T-cell (primary cell): ENCODE results near the gene GRAMD2A. TPM values are rescaled to one million over a fixed set of nuclear protein-coding genes. Genes with fewer than 3 reads are reported as not detected.

Experiments
- ATAC-seq, 4 experiments: fragments of 200-7000 bp in 3 of 4; fragments of 150-1000 bp in 1 of 4; cut with Tn5 transposase; replicated peaks in 1 of 4; 1 replicate in 3 of 4; 2 replicates in 1 of 4; pipeline ENCODE4 v1.10.0; 2021; ENCODE audit warnings: moderate library complexity in 3 of 4, mild to moderate bottlenecking in 2 of 4, moderate number of reproducible peaks in 1 of 4
- CTCF ChIA-PET, 2 donors: fragments of 300-600 bp; sonication (Branson Sonifier 250); formaldehyde crosslinking; loops; one replicate each; lab custom pipeline; 2022; ENCODE audit warnings: antibody characterized with exemption in 2 of 2; lab: Charles Lee
- POLR2A ChIA-PET, 2 donors: fragments of 300-600 bp; sonication (Branson Sonifier 250); formaldehyde crosslinking; loops; one replicate each; lab custom pipeline; 2022; ENCODE audit warnings: antibody characterized with exemption in 2 of 2; lab: Charles Lee
- DNase-seq, 35 experiments: peaks; one replicate each; pipeline versions ENCODE4 v3.0.0 to v3.0.0-alpha.2; 2013 to 2023
- H3K27ac ChIP-seq: one replicate; pipeline ENCODE4 v1.5.1; 2013; ENCODE audit warnings: low read length
- H3K27me3 ChIP-seq, 2 experiments: replicated peaks in 1 of 2; 1 replicate in 1 of 2; 2 replicates in 1 of 2; pipeline versions ENCODE4 v1.6.1 to v1.7.0; 2013; ENCODE audit warnings: low read length in 1 of 2, mixed read lengths in 1 of 2; ENCODE audit not compliant: control insufficient read depth in 2 of 2, insufficient read depth in 2 of 2; ENCODE audit errors: extremely low read depth in 1 of 2
- H3K36me3 ChIP-seq, 2 donors: 1 replicate in 1 of 2; 2 replicates in 1 of 2; pipeline versions ENCODE4 v1.6.1 to v1.7.0; 2013; ENCODE audit warnings: low read length in 1 of 2; ENCODE audit not compliant: control insufficient read depth in 2 of 2, insufficient read depth in 1 of 2; ENCODE audit errors: extremely low read depth in 1 of 2
- H3K4me1 ChIP-seq, 2 experiments: 1 replicate in 1 of 2; 2 replicates in 1 of 2; pipeline versions ENCODE4 v1.6.1 to v1.7.0; 2013; ENCODE audit warnings: low read length in 2 of 2, mixed read lengths in 1 of 2; ENCODE audit not compliant: insufficient read depth in 2 of 2, control insufficient read depth in 1 of 2; ENCODE audit errors: extremely low read depth in 1 of 2
- H3K4me3 ChIP-seq, 2 donors: 1 replicate in 1 of 2; 2 replicates in 1 of 2; pipeline versions ENCODE4 v1.5.1 to v1.7.0; 2013; ENCODE audit warnings: mild to moderate bottlenecking in 2 of 2, low read length in 1 of 2, moderate library complexity in 1 of 2; ENCODE audit not compliant: control insufficient read depth in 1 of 2; ENCODE audit errors: extremely low read depth in 1 of 2
- H3K9me3 ChIP-seq: 2 replicates; pipeline ENCODE4 v1.7.0; 2013
- H3K27ac Mint-ChIP-seq, 2 donors: one replicate each; pipeline ENCODE4 v1.8.0; 2020 to 2021; ENCODE audit warnings: mild to moderate bottlenecking in 2 of 2, mixed read lengths in 2 of 2
- H3K27me3 Mint-ChIP-seq, 2 donors: one replicate each; pipeline ENCODE4 v1.8.0; 2021 to 2022; ENCODE audit warnings: mixed read lengths in 2 of 2
- H3K36me3 Mint-ChIP-seq: one replicate; pipeline ENCODE4 v1.8.0; 2021; ENCODE audit warnings: mixed read lengths
- H3K4me1 Mint-ChIP-seq, 3 donors: one replicate each; pipeline ENCODE4 v1.8.0; 2020 to 2022; ENCODE audit warnings: mixed read lengths in 3 of 3, mild to moderate bottlenecking in 1 of 3
- H3K4me3 Mint-ChIP-seq, 3 donors: one replicate each; pipeline ENCODE4 v1.8.0; 2020 to 2022; ENCODE audit warnings: mild to moderate bottlenecking in 3 of 3, mixed read lengths in 3 of 3, moderate library complexity in 3 of 3
- H3K9me3 Mint-ChIP-seq, 3 donors: one replicate each; pipeline ENCODE4 v1.8.0; 2020 to 2022; ENCODE audit warnings: mixed read lengths in 3 of 3
- WGBS: methylation state at CpG from one replicate; pipeline ENCODE4 v1.1.5; 2013; ENCODE audit warnings: missing lambda C conversion rate; ENCODE audit not compliant: insufficient coverage; 5-methylcytosine and 5-hydroxymethylcytosine counted together
- total RNA-seq, 35 experiments: library from RNA in 6 of 35; stranded (reverse) in 6 of 35; fragments of 120-200 nt in 1 of 35; gene quantifications; one replicate each; pipeline versions ENCODE4 v1.2.1 to v1.2.4 and lab custom pipeline; 2013 to 2026

The GRAMD2A gene
- total RNA-seq, 5 donors from 2014 or later (not counting 1 experiment from before 2014, with no cell fraction given), result not detected

- CTCF ChIA-PET, result no interaction called here
- WGBS, result no CpG with 5 or more reads among the region's 3 CpGs
- no peaks in the 10 kb centered on the region for H3K36me3 Mint-ChIP-seq
These were observed 65.7 kb downstream of the GRAMD2A start for GRCh38 chr15:72131922-72132321.

GRCh38 chr15:72130272-72130671, 67.3 kb downstream of the GRAMD2A start:
- Mint-ChIP-seq H3K4me1 (no peaks in the 10 kb centered on the region), H3K36me3 (no peaks in the 10 kb centered on the region), H3K4me3 (no peak overlapping the region), H3K27ac (no peak overlapping the region), H3K27me3 (peaks cover 0 to 5% of the 10 kb centered on the region in 2 donors), H3K9me3 (no peaks in the 10 kb centered on the region)
- H3K4me1 ChIP-seq, result no peaks in the 10 kb centered on the region
- peaks cover 0 to 2% of the 10 kb centered on the region in 2 experiments for H3K27me3 ChIP-seq
- DNase-seq (no peak), ATAC-seq (no peak)
- H3K4me3 ChIP-seq, result no peak overlapping the region
- H3K27ac ChIP-seq, result no peak overlapping the region
- no peaks in the 10 kb centered on the region for H3K9me3 ChIP-seq
- no CpG with 5 or more reads among the region's 4 CpGs for WGBS
- ChIA-PET CTCF (no interaction called here), POLR2A (interaction anchor here in 1 of 2 donors (0.5 kb wide), 1 partner anchor 553 kb away, joined by 4 read pairs; no protein-coding TSS in a partner anchor)
- H3K36me3 ChIP-seq, result no peaks in the 10 kb centered on the region

More at GRCh38 chr15:72131922-72132321, 65.7 kb downstream of the GRAMD2A start:
- no peak for DNase-seq
- H3K4me3 ChIP-seq, result no peak overlapping the region
- no peaks in the 10 kb centered on the region for H3K36me3 ChIP-seq
- Mint-ChIP-seq H3K4me1 (no peaks in the 10 kb centered on the region), H3K4me3 (no peak overlapping the region), H3K9me3 (no peaks in the 10 kb centered on the region), H3K27me3 (peaks cover 0 to 5% of the 10 kb centered on the region in 2 donors), H3K27ac (no peak overlapping the region)
- no peaks in the 10 kb centered on the region for H3K9me3 ChIP-seq
- POLR2A ChIA-PET, result no interaction called here
- ATAC-seq, result no peak
- H3K27ac ChIP-seq, result no peak overlapping the region
- no peaks in the 10 kb centered on the region for H3K4me1 ChIP-seq
- peaks cover 0 to 2% of the 10 kb centered on the region in 2 experiments for H3K27me3 ChIP-seq

DNA sequence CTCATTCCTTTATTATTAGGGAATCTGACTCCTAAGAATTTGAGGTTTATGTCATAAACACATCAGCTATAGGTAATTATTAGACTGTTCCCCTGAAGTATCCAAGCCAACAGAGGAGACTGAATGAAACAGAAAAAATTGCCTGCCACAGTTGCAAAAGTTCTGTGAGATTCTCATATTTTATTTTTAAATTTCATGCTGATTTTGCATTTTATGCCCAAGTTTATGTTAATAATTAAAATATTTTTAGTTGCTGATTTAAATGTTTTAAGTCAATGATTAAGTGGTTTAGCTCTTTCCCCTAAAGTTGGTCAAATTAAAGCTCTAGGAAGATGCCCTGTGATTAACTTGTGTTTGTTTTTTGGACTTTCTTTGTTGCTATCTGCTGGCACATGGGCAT, 69.2 kb downstream of the GRAMD2A start:
- Histone ChIP-seq H3K36me3 (no peaks in the 10 kb centered on the region), H3K27ac (no peak overlapping the region), H3K4me1 (no peaks in the 10 kb centered on the region), H3K9me3 (no peaks in the 10 kb centered on the region), H3K4me3 (no peak overlapping the region), H3K27me3 (no peaks in the 10 kb centered on the region)
- Mint-ChIP-seq H3K9me3 (no peaks in the 10 kb centered on the region), H3K27me3 (peaks cover 0 to 3% of the 10 kb centered on the region in 2 donors), H3K27ac (no peak overlapping the region), H3K4me1 (no peaks in the 10 kb centered on the region), H3K36me3 (no peaks in the 10 kb centered on the region), H3K4me3 (no peak overlapping the region)
- ATAC-seq (no peak), DNase-seq (no peak)
- ChIA-PET POLR2A (no interaction called here), CTCF (interaction anchor here in 1 of 2 donors (0.5 kb wide), 1 partner anchor 125 kb away, joined by 3 read pairs; no protein-coding TSS in a partner anchor)

DNA sequence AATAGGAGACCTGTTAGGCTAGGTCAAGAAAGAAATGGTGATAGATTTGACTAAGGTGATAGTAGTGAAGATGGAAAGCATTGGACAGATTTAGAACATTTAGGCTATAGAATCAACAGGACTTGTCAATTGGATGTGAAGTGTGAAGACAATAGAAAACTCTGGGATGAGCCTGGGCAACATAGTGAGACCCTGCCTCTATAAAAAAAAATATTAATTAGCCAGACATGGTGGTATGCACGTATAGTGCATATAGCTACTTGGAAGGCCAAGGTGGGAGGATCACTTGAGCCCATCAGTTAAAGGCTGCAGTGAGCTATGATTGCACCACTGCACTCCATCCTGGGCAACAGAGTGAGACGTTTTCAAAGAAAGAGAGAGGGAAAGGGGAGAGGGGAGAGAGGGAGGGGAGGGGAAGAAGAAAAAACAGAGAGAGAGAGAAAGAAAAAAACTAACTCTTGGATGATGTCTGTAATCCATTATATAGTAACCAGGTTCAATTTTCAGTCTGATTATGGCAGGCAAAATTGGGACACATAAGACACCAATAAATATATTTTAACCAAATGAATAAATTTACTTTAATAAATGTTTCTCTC, 69.8 kb downstream of the GRAMD2A start:
- no peaks in the 10 kb centered on the region for H3K27me3 ChIP-seq
- H3K9me3 ChIP-seq, result no peaks in the 10 kb centered on the region
- ChIA-PET POLR2A (no interaction called here), CTCF (interaction anchor here (0.5 to 0.6 kb wide), 2 partner anchors 124 to 183 kb away, joined by 3 read pairs; no protein-coding TSS in a partner anchor)
- H3K9me3 Mint-ChIP-seq, result no peaks in the 10 kb centered on the region
- H3K27ac ChIP-seq, result no peak overlapping the region
- H3K27me3 Mint-ChIP-seq, result no peaks in the 10 kb centered on the region
- H3K36me3 ChIP-seq, result no peaks in the 10 kb centered on the region
- WGBS, result no CpG with 5 or more reads among the region's 2 CpGs
- H3K4me3 Mint-ChIP-seq, result no peak overlapping the region
- DNase-seq, result no peak
- H3K4me1 Mint-ChIP-seq, result no peaks in the 10 kb centered on the region
- H3K27ac Mint-ChIP-seq, result no peak overlapping the region
- H3K36me3 Mint-ChIP-seq, result no peaks in the 10 kb centered on the region
- no peak for ATAC-seq
- no peak overlapping the region for H3K4me3 ChIP-seq
- no peaks in the 10 kb centered on the region for H3K4me1 ChIP-seq

GRCh38 chr15:72124218-72124617, 73.4 kb downstream of the GRAMD2A start:
- DNase-seq (no peak), ATAC-seq (no peak)
- H3K4me1 Mint-ChIP-seq, result peaks cover 3 to 4% (median 3%) of the 10 kb centered on the region in 3 donors
- no peaks in the 10 kb centered on the region for H3K9me3 Mint-ChIP-seq
- H3K36me3 ChIP-seq, result no peaks in the 10 kb centered on the region
- no peaks in the 10 kb centered on the region for H3K9me3 ChIP-seq
- POLR2A ChIA-PET, result no interaction called here
- CTCF ChIA-PET, result interaction anchor here in 1 of 2 donors (0.6 kb wide), 1 partner anchor 563 kb away, joined by 3 read pairs; no protein-coding TSS in a partner anchor
- H3K27ac ChIP-seq, result no peak overlapping the region
- no peaks in the 10 kb centered on the region for H3K27me3 ChIP-seq
- WGBS, result no CpG with 5 or more reads among the region's 1 CpG
- H3K4me3 Mint-ChIP-seq, result no peak overlapping the region
- H3K4me3 ChIP-seq, result no peak overlapping the region
- H3K4me1 ChIP-seq, result no peaks in the 10 kb centered on the region
- H3K27me3 Mint-ChIP-seq, result no peaks in the 10 kb centered on the region
- no peak overlapping the region for H3K27ac Mint-ChIP-seq
- H3K36me3 Mint-ChIP-seq, result no peaks in the 10 kb centered on the region

DNA sequence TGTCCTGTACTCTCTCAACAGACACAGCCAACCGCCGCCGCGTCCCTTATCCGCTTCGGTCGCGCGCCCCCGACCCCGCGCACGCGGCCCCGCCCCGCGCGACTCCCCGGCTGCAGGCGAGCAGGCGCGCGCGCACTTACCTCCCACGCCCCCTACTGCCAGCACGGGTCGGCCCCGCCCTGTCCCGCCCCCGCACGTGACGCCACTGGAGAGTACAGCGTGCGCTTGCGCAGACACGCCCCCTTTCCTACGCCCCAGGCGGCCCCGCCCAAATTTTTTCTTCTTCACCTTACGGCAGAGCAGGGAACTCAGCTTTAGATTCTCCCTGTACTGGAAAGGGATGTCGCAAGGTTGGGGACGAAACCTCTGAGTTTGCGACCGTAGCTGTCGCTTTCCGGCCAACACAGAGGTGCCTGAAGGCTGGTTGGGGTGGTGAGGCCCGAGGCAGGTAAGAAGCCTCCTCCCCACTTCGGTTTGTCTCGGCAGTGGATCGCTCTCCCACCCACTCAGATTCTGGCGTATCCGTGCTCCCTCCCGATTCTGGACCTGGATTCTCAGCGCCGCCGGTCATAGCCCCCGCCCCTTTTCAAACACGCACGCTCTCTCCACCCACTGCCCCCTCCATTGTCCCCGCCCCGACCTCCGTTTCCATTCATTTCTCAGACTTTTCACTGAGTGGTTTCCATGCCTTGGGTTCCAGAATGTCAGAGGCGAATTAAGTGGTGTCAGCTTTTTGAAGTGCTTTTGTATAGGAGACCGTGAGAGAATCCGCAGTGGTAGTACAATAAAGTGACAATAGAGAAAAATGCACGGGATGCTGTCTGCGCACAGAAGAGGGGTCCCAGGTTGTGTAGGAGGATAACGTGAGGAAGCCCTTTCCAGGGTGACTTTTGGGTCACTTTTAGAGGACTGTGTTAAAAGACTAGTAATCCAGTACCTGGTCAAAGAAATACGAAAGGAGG, 79.3 kb downstream of the GRAMD2A start, which contains the start of the genes MYO9A and SENP8:
Gene MYO9A, minus strand, starts transcription at position 134 of the 962 bp plus-strand sequence. CDS start 71,587 bp downstream, outside the sequence.
Gene SENP8, plus strand, starts transcription at position 387 of the 962 bp plus-strand sequence. CDS start 21,221 bp downstream, outside the sequence.
- peak within 1 kb of the TSS; percentile 92 to 96 (median 95) for H3K4me3 Mint-ChIP-seq
- H3K27ac Mint-ChIP-seq, result peak within 1 kb of the TSS; percentile 96 to 99
- ATAC-seq, result peak; percentile 78 to 85 (median 80)
- no peaks in the 10 kb centered on the region for H3K36me3 Mint-ChIP-seq
- whole genome bisulfite sequencing, result under 1% methylated on average over 49 of the region's 69 CpGs
- H3K9me3 ChIP-seq, result no peaks in the 10 kb centered on the region
- POLR2A ChIA-PET, result interaction anchor here in 1 of 2 donors (0.5 kb wide), 1 partner anchor 375 kb away, joined by 3 read pairs; no protein-coding TSS in a partner anchor
- peak within 1 kb of the TSS; percentile 85 to 95 for H3K4me3 ChIP-seq
- peaks cover 5 to 13% of the 10 kb centered on the region in 2 experiments for H3K4me1 ChIP-seq
- H3K36me3 ChIP-seq, result no peaks in the 10 kb centered on the region
- H3K9me3 Mint-ChIP-seq, result no peaks in the 10 kb centered on the region
- no peaks in the 10 kb centered on the region for H3K27me3 ChIP-seq
- H3K27ac ChIP-seq, result peak within 1 kb of the TSS; percentile 85
- DNase-seq, result peak; percentile 94 to 100 (median 98)
- H3K4me1 Mint-ChIP-seq, result peaks cover 36 to 50% (median 41%) of the 10 kb centered on the region in 3 donors
- no peaks in the 10 kb centered on the region for H3K27me3 Mint-ChIP-seq
- CTCF ChIA-PET, result interaction anchor here (0.6 to 0.7 kb wide), 2 partner anchors 44 to 115 kb away, joined by 3 to 8 read pairs; no protein-coding TSS in a partner anchor
